PC-9 (cell line): ENCODE measurements around the gene SPINT2. TPM values are rescaled to one million over a fixed set of nuclear protein-coding genes. Genes with fewer than 3 reads are reported as not detected.

Source experiments
- BruUV-seq: library from RNA; stranded (reverse); fragments of 400-500 nt; replicated peaks from 2 replicates; lab custom pipeline; 2021; lab: Mats Ljungman, UMichigan
- CTCF ChIA-PET: fragments of 300-600 bp; sonication (Branson Sonifier 250); formaldehyde crosslinking; loops from one replicate; lab custom pipeline; 2022; ENCODE audit warnings: antibody characterized with exemption; lab: Charles Lee
- POLR2A ChIA-PET: fragments of 300-600 bp; sonication (Branson Sonifier 250); formaldehyde crosslinking; loops from one replicate; lab custom pipeline; 2022; ENCODE audit warnings: antibody characterized with exemption; ENCODE audit not compliant: unreplicated experiment; lab: Charles Lee
- DNase-seq, 2 experiments: peaks; one replicate each; pipeline versions ENCODE4 v3.0.0 to v3.0.0-alpha.2; 2015 to 2022; ENCODE audit warnings: mixed read lengths in 1 of 2
- H2AFZ ChIP-seq: fragments of 200-600 bp; sonication (generic); 2 replicates; pipeline ENCODE4 v1.8.1; 2017; ENCODE audit warnings: antibody characterized with exemption
- H3F3A ChIP-seq: fragments of 200-600 bp; sonication (generic); 2 replicates; pipeline ENCODE4 v1.8.1; 2017; ENCODE audit warnings: antibody characterized with exemption, mild to moderate bottlenecking, low read depth; ENCODE audit not compliant: insufficient read depth
- H3K27ac ChIP-seq: fragments of 200-600 bp; sonication (generic); 2 replicates; pipeline ENCODE4 v1.6.1; 2016; ENCODE audit warnings: mixed run types
- H3K27me3 ChIP-seq: fragments of 200-600 bp; sonication (generic); 2 replicates; pipeline ENCODE4 v1.6.1; 2016; ENCODE audit warnings: low read depth, mixed run types; ENCODE audit not compliant: insufficient read depth
- H3K36me3 ChIP-seq: fragments of 200-600 bp; sonication (generic); 2 replicates; pipeline ENCODE4 v1.6.1; 2016; ENCODE audit warnings: low read depth, mixed run types
- H3K4me1 ChIP-seq: fragments of 200-600 bp; sonication (generic); replicated peaks from 2 replicates; pipeline ENCODE4 v1.6.1; 2016; ENCODE audit warnings: mixed run types; ENCODE audit not compliant: insufficient read depth
- H3K4me2 ChIP-seq: fragments of 200-600 bp; sonication (generic); 2 replicates; pipeline ENCODE4 v1.6.1; 2017; ENCODE audit warnings: mixed run types
- H3K4me3 ChIP-seq: fragments of 200-600 bp; sonication (generic); 2 replicates; pipeline ENCODE4 v1.6.1; 2016; ENCODE audit warnings: mixed run types
- H3K79me2 ChIP-seq: fragments of 200-600 bp; sonication (generic); 2 replicates; pipeline ENCODE4 v1.6.1; 2017; ENCODE audit warnings: low read depth, mixed run types
- H3K9me2 ChIP-seq: fragments of 200-600 bp; sonication (generic); 2 replicates; pipeline ENCODE4 v1.8.1; 2017; ENCODE audit warnings: mild to moderate bottlenecking; ENCODE audit not compliant: insufficient read depth
- H3K9me3 ChIP-seq: fragments of 200-600 bp; sonication (generic); 2 replicates; pipeline ENCODE4 v1.8.1; 2016; ENCODE audit warnings: low read depth; ENCODE audit not compliant: insufficient read depth
- H4K20me1 ChIP-seq: fragments of 200-600 bp; sonication (generic); 2 replicates; pipeline ENCODE4 v1.8.1; 2017; ENCODE audit not compliant: insufficient read depth
- EZH2 ChIP-seq: fragments of 200-600 bp; sonication (generic); IDR thresholded peaks from 2 replicates; pipeline ENCODE4 v1.8.0; 2017; ENCODE audit warnings: antibody characterized with exemption, low read depth
- intact Hi-C: fragments of 100-400 bp; cut with micrococcal nuclease; formaldehyde crosslinking; loops from one replicate; pipeline ENCODE4 v1.10.0; 2022; ENCODE audit not compliant: unreplicated experiment
- total RNA-seq: library from RNA; stranded (reverse); gene quantifications from 2 replicates; pipeline ENCODE4 v1.2.3, GENCODE V29; 2021
- TF ChIP-seq, protein P1 (sequence below): fragments of 200-600 bp; sonication (generic); conservative IDR thresholded peaks from 2 replicates; pipeline ENCODE4 v1.6.1; 2017; ENCODE audit warnings: mixed run types, antibody characterized with exemption, mild to moderate bottlenecking, moderate library complexity

Gene SPINT2
- total RNA-seq, 1 experiment from 2014 or later: 1,019 TPM

DNA sequence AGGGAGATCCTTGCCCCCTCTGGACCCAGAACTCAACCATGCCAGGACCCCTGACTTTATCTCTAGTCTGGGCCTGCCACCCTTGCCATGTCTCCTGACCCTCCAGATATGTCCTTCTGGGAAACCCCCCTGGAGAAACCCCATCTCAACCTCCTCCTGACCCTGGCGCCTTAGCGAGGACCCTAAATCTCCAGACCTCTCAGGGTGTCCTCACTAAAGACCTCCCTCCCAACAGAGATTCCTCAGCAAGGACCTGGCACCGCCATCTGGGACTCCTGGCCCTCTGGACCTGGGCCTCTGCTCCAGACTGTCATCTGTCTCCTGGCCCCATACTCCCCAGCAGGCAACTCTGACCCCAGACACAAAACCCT lies 56.6 kb downstream of the SPINT2 start:
- Histone ChIP-seq H3K4me1 (0 out of 2 replicates have a peak, but pooled peaks cover 7% of the 10 kb centered on the region), H3K4me2 (no peak overlapping the region), H3K27ac (no peak overlapping the region), H3K36me3 (no peaks in the 10 kb centered on the region), H3K9me3 (no peaks in the 10 kb centered on the region), H3K79me2 (no peaks in the 10 kb centered on the region), H3F3A (peaks cover 16% of the 10 kb centered on the region; the same call in 1 of the 2 replicates), H3K27me3 (peaks cover 17% of the 10 kb centered on the region), H4K20me1 (no peaks in the 10 kb centered on the region), H3K4me3 (no peak overlapping the region), H3K9me2 (no peaks in the 10 kb centered on the region), H2AFZ (no peak overlapping the region)
- ChIA-PET POLR2A (no interaction called here), CTCF (interaction anchor here (0.6 kb wide), 1 partner anchor 424 kb away, joined by 9 read pairs; no protein-coding TSS in a partner anchor)
- BruUV-seq: no TSS peak
- TF ChIP-seq, protein P1, sequence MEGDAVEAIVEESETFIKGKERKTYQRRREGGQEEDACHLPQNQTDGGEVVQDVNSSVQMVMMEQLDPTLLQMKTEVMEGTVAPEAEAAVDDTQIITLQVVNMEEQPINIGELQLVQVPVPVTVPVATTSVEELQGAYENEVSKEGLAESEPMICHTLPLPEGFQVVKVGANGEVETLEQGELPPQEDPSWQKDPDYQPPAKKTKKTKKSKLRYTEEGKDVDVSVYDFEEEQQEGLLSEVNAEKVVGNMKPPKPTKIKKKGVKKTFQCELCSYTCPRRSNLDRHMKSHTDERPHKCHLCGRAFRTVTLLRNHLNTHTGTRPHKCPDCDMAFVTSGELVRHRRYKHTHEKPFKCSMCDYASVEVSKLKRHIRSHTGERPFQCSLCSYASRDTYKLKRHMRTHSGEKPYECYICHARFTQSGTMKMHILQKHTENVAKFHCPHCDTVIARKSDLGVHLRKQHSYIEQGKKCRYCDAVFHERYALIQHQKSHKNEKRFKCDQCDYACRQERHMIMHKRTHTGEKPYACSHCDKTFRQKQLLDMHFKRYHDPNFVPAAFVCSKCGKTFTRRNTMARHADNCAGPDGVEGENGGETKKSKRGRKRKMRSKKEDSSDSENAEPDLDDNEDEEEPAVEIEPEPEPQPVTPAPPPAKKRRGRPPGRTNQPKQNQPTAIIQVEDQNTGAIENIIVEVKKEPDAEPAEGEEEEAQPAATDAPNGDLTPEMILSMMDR: no peak
- no peak for TF ChIP-seq EZH2
- intact Hi-C loops: no loop called here
- no peak for DNase-seq

GRCh38 chr19:38321646-38322196 lies 57.3 kb downstream of the SPINT2 start:
- POLR2A ChIA-PET: no interaction called here
- Histone ChIP-seq H3K9me3 (no peaks in the 10 kb centered on the region), H3K4me2 (no peak overlapping the region), H3F3A (peaks cover 11% of the 10 kb centered on the region; the same call in 1 of the 2 replicates), H3K36me3 (no peaks in the 10 kb centered on the region), H4K20me1 (no peaks in the 10 kb centered on the region), H3K27me3 (peaks cover 17% of the 10 kb centered on the region), H2AFZ (no peak overlapping the region), H3K9me2 (no peaks in the 10 kb centered on the region), H3K27ac (no peak overlapping the region), H3K79me2 (no peaks in the 10 kb centered on the region), H3K4me1 (0 out of 2 replicates have a peak, but pooled peaks cover 3% of the 10 kb centered on the region), H3K4me3 (no peak overlapping the region)
- intact Hi-C loops: no loop called here
- BruUV-seq: no TSS peak
- TF ChIP-seq EZH2: no peak
- TF ChIP-seq, protein P1: no peak
- CTCF ChIA-PET: no interaction called here
- no peak for DNase-seq

- TF ChIP-seq EZH2: no peak
- TF ChIP-seq, protein P1: no peak
- H3K9me2 ChIP-seq: no peaks in the 10 kb centered on the region
- H3F3A ChIP-seq: 0 out of 2 replicates have a peak, but pooled peaks cover 3% of the 10 kb centered on the region
- intact Hi-C loops: no loop called here
- no peak overlapping the region for H3K4me2 ChIP-seq
- H4K20me1 ChIP-seq: no peaks in the 10 kb centered on the region
- H3K36me3 ChIP-seq: no peaks in the 10 kb centered on the region
- H3K9me3 ChIP-seq: no peaks in the 10 kb centered on the region
- ChIA-PET CTCF (no interaction called here), POLR2A (no interaction called here)
- 0 out of 2 replicates have a peak, but pooled peaks cover 3% of the 10 kb centered on the region for H3K4me1 ChIP-seq
- DNase-seq: no peak
- H3K27me3 ChIP-seq: peaks cover 17% of the 10 kb centered on the region
- H2AFZ ChIP-seq: no peak overlapping the region
- no TSS peak for BruUV-seq
- H3K27ac ChIP-seq: no peak overlapping the region
- H3K4me3 ChIP-seq: no peak overlapping the region
- no peaks in the 10 kb centered on the region for H3K79me2 ChIP-seq
Measured at GRCh38 chr19:38323291-38323690, 58.9 kb downstream of the SPINT2 start.
